ENCODE results near the gene SREBF1.

SREBF1 gene

GRCh38 chr17:17769869-17770631, 66.7 kb downstream of the SREBF1 start:
- no peak overlapping the region for H3K4me3 ChIP-seq (ENCODE audit: low read depth, low read length)
- no peak for DNase-seq (ENCODE audit: low read depth)

- H3K4me3 ChIP-seq (ENCODE audit: low read depth, low read length), result no peak overlapping the region
- DNase-seq (ENCODE audit: low read depth), result no peak
These were observed 68.2 kb downstream of the SREBF1 start for GRCh38 chr17:17768424-17769088.

- DNase-seq (ENCODE audit: low read depth), result no peak
- H3K4me3 ChIP-seq (ENCODE audit: low read depth, low read length), result no peak overlapping the region
These were observed 68.8 kb downstream of the SREBF1 start for GRCh38 chr17:17767887-17768418.

GRCh38 chr17:17767154-17767869, 69.5 kb downstream of the SREBF1 start:
- no peak for DNase-seq (ENCODE audit: low read depth)
- H3K4me3 ChIP-seq (ENCODE audit: low read depth, low read length), result no peak overlapping the region

- no peak overlapping the region for H3K4me3 ChIP-seq (ENCODE audit: low read depth, low read length)
- no peak for DNase-seq (ENCODE audit: low read depth)
These were observed 70.1 kb downstream of the SREBF1 start for GRCh38 chr17:17766744-17767120.

GRCh38 chr17:17766077-17766743, 70.6 kb downstream of the SREBF1 start:
- no peak overlapping the region for H3K4me3 ChIP-seq (ENCODE audit: low read depth, low read length)
- DNase-seq (ENCODE audit: low read depth), result no peak

GRCh38 chr17:17765359-17766076, 71.3 kb downstream of the SREBF1 start:
- no peak for DNase-seq (ENCODE audit: low read depth)
- H3K4me3 ChIP-seq (ENCODE audit: low read depth, low read length), result no peak overlapping the region

GRCh38 chr17:17763734-17764133, 73.1 kb downstream of the SREBF1 start:
- no peak overlapping the region for H3K4me3 ChIP-seq (ENCODE audit: low read depth, low read length)
- DNase-seq (ENCODE audit: low read depth), result no peak

GRCh38 chr17:17763136-17763535, 73.7 kb downstream of the SREBF1 start:
- no peak overlapping the region for H3K4me3 ChIP-seq (ENCODE audit: low read depth, low read length)
- no peak for DNase-seq (ENCODE audit: low read depth)

GRCh38 chr17:17762744-17763105, 74.1 kb downstream of the SREBF1 start:
- DNase-seq (ENCODE audit: low read depth), result no peak
- H3K4me3 ChIP-seq (ENCODE audit: low read depth, low read length), result no peak overlapping the region

All from skeletal muscle cell (primary cell).